OCI-M1 (cell line): ENCODE results near the gene PLA2G6.

Experiments used
- DNase-seq: peaks from one replicate; lab custom pipeline; 2025; lab: John Stamatoyannopoulos, UW

Gene PLA2G6

GRCh38 chr22:38108561-38109319, 72.9 kb downstream of the PLA2G6 start:
- no peak for DNase-seq

GRCh38 chr22:38107692-38108515, 73.7 kb downstream of the PLA2G6 start:
- no peak for DNase-seq

- no peak for DNase-seq
Observed at GRCh38 chr22:38106814-38107578, 74.6 kb downstream of the PLA2G6 start.

GRCh38 chr22:38104084-38104483, 77.5 kb downstream of the PLA2G6 start:
- peak; percentile 3 for DNase-seq

- no peak for DNase-seq
Observed at GRCh38 chr22:38103641-38104040, 78.0 kb downstream of the PLA2G6 start.

GRCh38 chr22:38098410-38099249, 83.0 kb downstream of the PLA2G6 start:
- no peak for DNase-seq

- no peak for DNase-seq
Observed at GRCh38 chr22:38097557-38098409, 83.8 kb downstream of the PLA2G6 start.

GRCh38 chr22:38097058-38097457, 84.6 kb downstream of the PLA2G6 start:
- DNase-seq: no peak

- DNase-seq: no peak
Observed at GRCh38 chr22:38089474-38089851, 92.2 kb downstream of the PLA2G6 start.

- DNase-seq: no peak
Observed at GRCh38 chr22:38088629-38089473, 92.8 kb downstream of the PLA2G6 start.

- no peak for DNase-seq
Observed at GRCh38 chr22:38087855-38088254, 93.8 kb downstream of the PLA2G6 start.

- DNase-seq: no peak
Observed at GRCh38 chr22:38086942-38087341, 94.7 kb downstream of the PLA2G6 start.

- DNase-seq: no peak
Observed at GRCh38 chr22:38086001-38086845, 95.4 kb downstream of the PLA2G6 start.

- no peak for DNase-seq
Observed at GRCh38 chr22:38085501-38085900, 96.1 kb downstream of the PLA2G6 start.

GRCh38 chr22:38085056-38085455, 96.6 kb downstream of the PLA2G6 start:
- no peak for DNase-seq

- no peak for DNase-seq
Observed at GRCh38 chr22:38083931-38084631, 97.5 kb downstream of the PLA2G6 start, which contains the start of gene SLC16A8. SLC16A8 (minus strand) TSS chr22:38084184; CDS start chr22:38082873, 1,311 bp downstream.

- DNase-seq: no peak
Observed at GRCh38 chr22:38082986-38083710, 98.5 kb downstream of the PLA2G6 start.
